Panc1 (cell line): Measurements from ENCODE around the gene HSF5.

Experiments used
- CTCF ChIP-seq: fragments of 450-650 bp; IDR thresholded peaks from 2 replicates; pipeline ENCODE4 v1.5.1; 2017; ENCODE audit warnings: mild to moderate bottlenecking
- POLR2AphosphoS5 ChIP-seq: IDR thresholded peaks from 2 replicates; pipeline ENCODE4 v1.6.1; 2012; ENCODE audit warnings: mild to moderate bottlenecking, low read depth, low read length, moderate library complexity
- REST ChIP-seq, 2 experiments: IDR thresholded peaks; 2 replicates each; pipeline ENCODE4 v1.6.1; 2011 to 2012; ENCODE audit warnings: low read depth in 2 of 2, control low read depth in 1 of 2, low read length in 1 of 2, mild to moderate bottlenecking in 1 of 2, moderate library complexity in 1 of 2; ENCODE audit not compliant: insufficient read depth in 1 of 2
- SIN3A ChIP-seq: IDR thresholded peaks from 2 replicates; pipeline ENCODE4 v1.6.1; 2012; ENCODE audit warnings: low read depth, mild to moderate bottlenecking, low read length, moderate library complexity, borderline replicate concordance; ENCODE audit not compliant: insufficient read depth
- TCF7L2 ChIP-seq: IDR thresholded peaks from 2 replicates; pipeline ENCODE4 v1.6.1; 2011; ENCODE audit warnings: mild to moderate bottlenecking, low read depth, low read length, inconsistent platforms

GRCh38 chr17:58525239-58525638 is 37.0 kb upstream of the HSF5 start:
- no peak for TF ChIP-seq CTCF
- TF ChIP-seq POLR2AphosphoS5: no peak
- TF ChIP-seq SIN3A: no peak
- TF ChIP-seq TCF7L2: no peak
- no peak for TF ChIP-seq REST (IDR thresholded peaks at IDR 0.05; ENCODE audit: insufficient read depth in 1 of 2, low read depth in 2 of 2, low read length in 1 of 2)
